ENCODE results near the gene EVPL. TPM values are rescaled to one million over a fixed set of nuclear protein-coding genes. Genes with fewer than 3 reads are reported as not detected.

Gene EVPL
- total and polyA plus RNA-seq, 2 of the 13 experiments (the other 11 are each of a cell fraction or from before 2014, with no cell fraction given) = 2.1 to 8.2 TPM

GRCh38 chr17:75979705-75980187, 47.4 kb downstream of the EVPL start (continued):
- TF ChIP-seq ZBTB34 (CRISPR knock-in tag; IDR thresholded peaks at IDR 0.05) (0 out of 2 replicates have a peak, but pooled peaks have one; percentile 3), ZNF263 (CRISPR knock-in tag; IDR thresholded peaks at IDR 0.05) (peak; percentile 7; the same call in 1 of the 2 replicates), MATR3 (CRISPR knock-in tag; IDR thresholded peaks at IDR 0.05) (no peak), TRAFD1 (CRISPR knock-in tag; IDR thresholded peaks at IDR 0.05; ENCODE audit: borderline replicate concordance) (0 out of 2 replicates have a peak, but pooled peaks have one; percentile 16), SAFB2 (CRISPR knock-in tag; IDR thresholded peaks at IDR 0.05; ENCODE audit: borderline replicate concordance, low read depth) (no peak), ARID5B (CRISPR knock-in tag; IDR thresholded peaks at IDR 0.05) (no peak), ZNF776 (CRISPR knock-in tag; IDR thresholded peaks at IDR 0.05) (0 out of 2 replicates have a peak, but pooled peaks have one; percentile 0), ERF (CRISPR knock-in tag; IDR thresholded peaks at IDR 0.05) (no peak), TMF1 (CRISPR knock-in tag; IDR thresholded peaks at IDR 0.05; ENCODE audit: low read depth) (peak; percentile 20; the same call in 1 of the 2 replicates), ZBTB40 (IDR thresholded peaks at IDR 0.05) (no peak), ZBTB40 (CRISPR knock-in tag; IDR thresholded peaks at IDR 0.05) (no peak), CREBL2 (CRISPR knock-in tag; IDR thresholded peaks at IDR 0.05; ENCODE audit: borderline replicate concordance) (no peak; the same call in 1 of the 2 replicates), ZNF614 (CRISPR knock-in tag; IDR thresholded peaks at IDR 0.05; ENCODE audit: borderline replicate concordance) (no peak; the same call in 1 of the 2 replicates)

Measured in HepG2 (cell line).